ENCODE results near the gene PRPSAP1.

DNA sequence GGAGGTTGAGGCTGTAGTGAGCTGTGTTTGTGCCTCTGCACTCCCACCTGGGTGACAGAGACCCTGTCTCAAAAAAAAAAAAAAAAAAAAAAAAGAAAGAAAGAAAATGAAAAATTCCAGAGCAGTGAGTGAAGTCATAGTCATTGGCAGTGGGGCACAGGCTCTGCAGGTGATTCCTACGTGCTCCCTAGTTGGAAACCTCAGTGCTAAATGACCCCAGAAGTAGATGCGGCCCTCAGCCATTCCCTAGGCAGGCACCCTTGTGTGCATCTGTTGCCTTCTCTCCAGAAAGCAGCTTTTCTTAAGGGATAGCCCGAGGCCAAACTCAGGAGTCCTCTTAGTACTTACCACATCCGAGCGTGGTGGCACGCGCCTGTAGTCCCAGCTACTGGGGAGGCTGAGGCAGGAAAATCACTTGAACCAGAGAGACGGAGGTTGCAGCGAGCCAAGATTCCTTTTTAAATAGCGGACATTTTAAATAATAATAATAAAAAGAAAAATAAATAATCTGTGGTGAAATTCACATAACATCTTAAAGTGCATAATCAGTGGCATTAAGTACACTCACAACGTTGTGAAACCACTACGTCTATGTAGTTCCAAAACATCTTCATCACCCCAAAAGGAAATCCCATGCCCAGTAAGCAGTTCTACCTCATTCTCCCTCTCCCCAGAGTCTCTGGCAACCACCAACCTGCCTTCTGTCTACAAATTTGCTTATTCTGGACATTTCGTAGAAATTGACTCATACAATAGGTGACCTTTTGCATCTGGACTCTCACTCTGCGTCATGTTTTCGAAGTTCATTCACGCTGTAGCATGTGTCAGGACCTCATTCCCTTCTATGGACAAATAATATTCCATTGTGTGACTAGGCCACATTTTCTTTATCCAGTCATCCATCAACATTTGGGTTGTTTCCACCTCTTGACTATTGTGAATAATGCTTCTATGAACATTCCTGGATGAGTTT is 18.2 kb upstream of the PRPSAP1 start:
- TF ChIP-seq POLR2A (IDR thresholded peaks at IDR 0.05) = no peak
- TF ChIP-seq, protein P1, sequence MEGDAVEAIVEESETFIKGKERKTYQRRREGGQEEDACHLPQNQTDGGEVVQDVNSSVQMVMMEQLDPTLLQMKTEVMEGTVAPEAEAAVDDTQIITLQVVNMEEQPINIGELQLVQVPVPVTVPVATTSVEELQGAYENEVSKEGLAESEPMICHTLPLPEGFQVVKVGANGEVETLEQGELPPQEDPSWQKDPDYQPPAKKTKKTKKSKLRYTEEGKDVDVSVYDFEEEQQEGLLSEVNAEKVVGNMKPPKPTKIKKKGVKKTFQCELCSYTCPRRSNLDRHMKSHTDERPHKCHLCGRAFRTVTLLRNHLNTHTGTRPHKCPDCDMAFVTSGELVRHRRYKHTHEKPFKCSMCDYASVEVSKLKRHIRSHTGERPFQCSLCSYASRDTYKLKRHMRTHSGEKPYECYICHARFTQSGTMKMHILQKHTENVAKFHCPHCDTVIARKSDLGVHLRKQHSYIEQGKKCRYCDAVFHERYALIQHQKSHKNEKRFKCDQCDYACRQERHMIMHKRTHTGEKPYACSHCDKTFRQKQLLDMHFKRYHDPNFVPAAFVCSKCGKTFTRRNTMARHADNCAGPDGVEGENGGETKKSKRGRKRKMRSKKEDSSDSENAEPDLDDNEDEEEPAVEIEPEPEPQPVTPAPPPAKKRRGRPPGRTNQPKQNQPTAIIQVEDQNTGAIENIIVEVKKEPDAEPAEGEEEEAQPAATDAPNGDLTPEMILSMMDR (IDR thresholded peaks at IDR 0.05) = no peak
